ENCODE measurements around the gene GLP2R. TPM values are rescaled to one million over a fixed set of nuclear protein-coding genes. Genes with fewer than 3 reads are reported as not detected.
A peak's percentile ranks its signal among the peaks of the same experiment; 100 is the strongest.

Gene GLP2R
- total and polyA plus RNA-seq, 12 donors = 0.09 to 0.41 (median 0.19) TPM; not detected in 2

DNA sequence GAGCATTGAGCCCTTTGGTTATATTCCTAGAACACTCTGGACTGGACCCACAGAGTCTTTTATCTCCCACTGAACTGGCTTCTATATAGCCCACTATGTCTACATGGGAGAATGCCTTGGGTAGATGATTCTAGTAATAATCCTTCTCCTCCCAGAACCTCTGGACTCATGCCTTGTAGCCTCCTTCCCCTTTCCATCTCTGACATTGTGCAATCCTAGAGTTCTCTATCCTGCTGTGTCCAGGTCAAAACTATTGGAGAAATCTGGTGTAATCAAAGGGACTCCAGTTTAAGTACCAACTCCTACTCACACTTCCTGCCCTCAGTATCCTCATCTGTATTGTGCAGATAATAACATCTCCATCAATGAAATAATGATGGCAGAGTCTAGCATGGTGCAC lies 70.2 kb downstream of the GLP2R start:
- TF ChIP-seq, protein P1, sequence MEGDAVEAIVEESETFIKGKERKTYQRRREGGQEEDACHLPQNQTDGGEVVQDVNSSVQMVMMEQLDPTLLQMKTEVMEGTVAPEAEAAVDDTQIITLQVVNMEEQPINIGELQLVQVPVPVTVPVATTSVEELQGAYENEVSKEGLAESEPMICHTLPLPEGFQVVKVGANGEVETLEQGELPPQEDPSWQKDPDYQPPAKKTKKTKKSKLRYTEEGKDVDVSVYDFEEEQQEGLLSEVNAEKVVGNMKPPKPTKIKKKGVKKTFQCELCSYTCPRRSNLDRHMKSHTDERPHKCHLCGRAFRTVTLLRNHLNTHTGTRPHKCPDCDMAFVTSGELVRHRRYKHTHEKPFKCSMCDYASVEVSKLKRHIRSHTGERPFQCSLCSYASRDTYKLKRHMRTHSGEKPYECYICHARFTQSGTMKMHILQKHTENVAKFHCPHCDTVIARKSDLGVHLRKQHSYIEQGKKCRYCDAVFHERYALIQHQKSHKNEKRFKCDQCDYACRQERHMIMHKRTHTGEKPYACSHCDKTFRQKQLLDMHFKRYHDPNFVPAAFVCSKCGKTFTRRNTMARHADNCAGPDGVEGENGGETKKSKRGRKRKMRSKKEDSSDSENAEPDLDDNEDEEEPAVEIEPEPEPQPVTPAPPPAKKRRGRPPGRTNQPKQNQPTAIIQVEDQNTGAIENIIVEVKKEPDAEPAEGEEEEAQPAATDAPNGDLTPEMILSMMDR (IDR thresholded peaks at IDR 0.05) = no peak
- Histone ChIP-seq H3K27ac (no peak overlapping the region), H3K36me3 (no peaks in the 10 kb centered on the region), H3K4me1 (peaks cover 0 to 5% (median 0%) of the 10 kb centered on the region in 9 donors), H3K4me3 (no peak overlapping the region), H3K27me3 (peaks cover 0 to 41% (median 10%) of the 10 kb centered on the region in 7 donors), H3K9me3 (peaks cover 0 to 10% (median 0%) of the 10 kb centered on the region in 11 donors)
- intact Hi-C loops (cut with DNase I) = loop anchor here in 2 of 10 donors (10.0 kb wide), 1 partner anchor 171 kb away; no protein-coding TSS in a partner anchor
- DNase-seq (no peak), ATAC-seq (no peak)

DNA sequence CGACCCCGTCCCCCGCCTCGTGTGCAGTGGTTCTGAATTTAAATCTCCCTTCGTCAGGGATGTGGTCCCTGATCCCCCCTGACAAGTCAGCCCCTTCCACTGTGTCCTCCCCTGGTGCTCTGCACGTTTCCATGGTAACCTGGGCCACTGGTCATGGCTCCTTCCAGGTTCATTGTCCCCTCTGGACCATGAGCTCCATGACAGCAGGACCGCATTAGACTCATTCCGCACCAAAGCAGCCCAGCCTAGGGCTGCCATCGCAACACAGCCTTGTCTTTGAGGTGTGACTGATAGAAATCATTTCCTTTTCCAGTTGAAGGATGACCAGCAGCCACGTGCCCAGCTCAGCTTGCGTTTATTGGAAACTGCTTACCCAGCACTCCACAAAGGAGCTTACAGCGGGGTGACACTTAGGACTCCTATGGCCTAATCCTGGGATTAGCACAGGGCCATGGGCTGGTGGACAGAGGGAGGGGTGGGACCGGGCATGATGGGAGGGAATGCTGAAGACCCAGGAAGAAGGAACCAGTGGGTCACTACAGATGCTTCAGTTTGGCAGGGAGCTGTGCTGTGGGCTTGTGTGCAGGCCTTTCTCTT lies 71.7 kb downstream of the GLP2R start:
- Histone ChIP-seq H3K36me3 (no peaks in the 10 kb centered on the region), H3K9me3 (peaks cover 0 to 10% (median 0%) of the 10 kb centered on the region in 11 donors), H3K4me3 (no peak overlapping the region), H3K27me3 (peaks cover 0 to 36% (median 9%) of the 10 kb centered on the region in 7 donors), H3K27ac (no peak overlapping the region), H3K4me1 (peaks cover 0 to 5% (median 0%) of the 10 kb centered on the region in 9 donors)
- intact Hi-C loops (cut with DNase I) = loop anchor here in 2 of 10 donors (10.0 kb wide), 1 partner anchor 173 kb away; no protein-coding TSS in a partner anchor
- 81 to 90% methylated on average over 13 of the region's 13 CpGs for WGBS, 2 donors
- TF ChIP-seq, protein P1 (IDR thresholded peaks at IDR 0.05) = no peak
- DNase-seq (no peak), ATAC-seq (no peak)

DNA sequence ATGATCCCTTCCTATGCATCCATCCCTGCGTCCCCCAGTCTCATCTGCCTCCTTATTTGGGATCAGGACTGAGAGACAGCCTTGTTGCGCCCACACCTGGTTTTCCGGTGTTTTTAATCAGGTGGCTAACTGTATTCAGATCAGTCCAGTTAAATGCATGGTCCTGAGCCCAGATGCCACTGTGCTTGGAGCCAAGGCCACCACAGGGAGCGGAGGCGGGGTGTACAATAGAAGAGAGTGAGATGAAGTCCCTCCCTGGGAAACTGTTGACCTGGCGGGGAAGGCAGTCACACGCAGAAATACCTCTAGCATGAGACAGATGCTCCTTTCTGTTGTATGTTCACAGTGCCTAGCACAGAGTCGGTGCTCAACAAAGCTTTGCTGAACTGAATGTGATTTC lies 73.1 kb downstream of the GLP2R start:
- intact Hi-C loops (cut with DNase I) = loop anchor here in 2 of 10 donors (10.0 kb wide), 1 partner anchor 174 kb away; no protein-coding TSS in a partner anchor
- TF ChIP-seq, protein P1 (IDR thresholded peaks at IDR 0.05) = no peak
- 94 to 97% methylated on average over 8 of the region's 8 CpGs for WGBS, 2 donors
- no peak overlapping the region for H3K4me3 ChIP-seq
- DNase-seq (no peak), ATAC-seq (no peak)
- peaks cover 0 to 36% (median 8%) of the 10 kb centered on the region in 7 donors for H3K27me3 ChIP-seq
- no peaks in the 10 kb centered on the region for H3K36me3 ChIP-seq
- peaks cover 0 to 10% (median 0%) of the 10 kb centered on the region in 11 donors for H3K9me3 ChIP-seq
- no peak overlapping the region for H3K27ac ChIP-seq
- peaks cover 0 to 5% (median 0%) of the 10 kb centered on the region in 9 donors for H3K4me1 ChIP-seq

DNA sequence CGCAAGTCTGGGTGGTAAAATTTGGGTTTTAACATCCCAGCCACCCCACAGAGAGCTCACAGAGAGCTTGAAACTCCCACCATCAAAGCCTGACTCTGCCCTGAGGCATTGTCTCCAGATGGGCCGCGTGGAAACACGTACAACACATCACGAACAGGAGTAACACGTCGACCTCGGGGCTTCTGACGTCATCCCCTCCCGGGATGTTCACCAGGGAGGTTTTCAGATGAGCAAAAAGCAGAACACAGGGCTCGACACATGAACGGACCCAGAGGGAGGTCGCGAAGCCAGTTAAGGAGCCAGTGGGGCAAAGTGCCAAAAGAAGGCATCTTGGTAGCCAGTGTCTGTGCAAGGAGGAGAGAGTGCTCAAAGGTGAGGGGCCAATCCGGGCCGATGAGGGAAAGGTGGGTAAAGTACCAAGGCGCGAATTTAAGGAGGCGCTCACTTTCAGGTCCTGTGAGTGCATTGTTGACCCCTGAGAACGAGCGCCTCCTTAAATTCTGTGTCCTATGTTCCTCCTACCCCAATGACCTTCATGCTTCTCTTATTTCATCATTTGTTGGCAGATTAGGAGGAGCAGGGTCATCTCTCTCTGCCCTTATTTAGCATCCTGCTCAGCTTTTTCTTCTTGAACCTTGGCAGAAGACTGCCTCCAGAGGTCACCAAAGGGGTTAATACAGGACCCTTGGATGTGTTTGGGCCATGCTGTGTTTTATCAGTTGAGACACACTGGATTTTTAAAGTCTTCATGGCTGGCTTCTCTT lies 73.7 kb downstream of the GLP2R start:
- TF ChIP-seq, protein P1 (IDR thresholded peaks at IDR 0.05) = no peak
- Histone ChIP-seq H3K27ac (no peak overlapping the region), H3K9me3 (peaks cover 0 to 7% (median 0%) of the 10 kb centered on the region in 11 donors), H3K27me3 (peaks cover 0 to 38% (median 4%) of the 10 kb centered on the region in 7 donors), H3K4me1 (peaks cover 0 to 5% (median 0%) of the 10 kb centered on the region in 9 donors), H3K36me3 (no peaks in the 10 kb centered on the region), H3K4me3 (no peak overlapping the region)
- intact Hi-C loops (cut with DNase I) = loop anchor here in 2 of 10 donors (10.0 kb wide), 1 partner anchor 175 kb away; no protein-coding TSS in a partner anchor
- WGBS, 2 donors = 74 to 77% methylated on average over 21 of the region's 21 CpGs
- peak in 2 of 8 donors; percentile 12 to 51 for ATAC-seq
- DNase-seq = no peak

Measured in heart right ventricle (tissue), 16 donors.